Measurements from ENCODE around the gene C17orf114.
A peak's percentile ranks its signal among the peaks of the same experiment; 100 is the strongest.

Gene C17orf114

DNA sequence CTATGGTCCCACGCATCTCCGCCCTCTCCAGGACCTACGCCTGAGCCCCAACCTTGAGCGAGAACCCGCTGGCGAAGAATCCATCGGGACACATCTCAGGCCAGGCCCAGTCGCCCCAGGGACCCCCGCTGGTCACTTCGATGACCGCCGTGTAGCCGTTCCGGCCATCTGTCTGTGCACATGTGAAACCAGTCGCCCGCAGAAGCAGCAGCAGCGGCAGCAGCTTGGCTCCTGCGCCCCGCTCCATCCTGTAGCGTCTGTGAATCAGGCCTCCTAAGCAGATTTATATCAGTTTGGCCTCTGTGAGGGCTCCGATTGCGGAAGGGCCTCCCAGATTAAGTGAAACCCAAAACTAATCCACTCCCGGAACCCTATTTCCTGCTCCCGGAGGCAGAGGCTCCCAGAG, 16.0 kb downstream of the C17orf114 start, which contains the start of gene VMO1:
Gene VMO1, minus strand, starts transcription at position 259 of the 406 bp plus-strand sequence. Its CDS starts 12 bp downstream, at position 247.
- DNase-seq = peak; percentile 60

DNA sequence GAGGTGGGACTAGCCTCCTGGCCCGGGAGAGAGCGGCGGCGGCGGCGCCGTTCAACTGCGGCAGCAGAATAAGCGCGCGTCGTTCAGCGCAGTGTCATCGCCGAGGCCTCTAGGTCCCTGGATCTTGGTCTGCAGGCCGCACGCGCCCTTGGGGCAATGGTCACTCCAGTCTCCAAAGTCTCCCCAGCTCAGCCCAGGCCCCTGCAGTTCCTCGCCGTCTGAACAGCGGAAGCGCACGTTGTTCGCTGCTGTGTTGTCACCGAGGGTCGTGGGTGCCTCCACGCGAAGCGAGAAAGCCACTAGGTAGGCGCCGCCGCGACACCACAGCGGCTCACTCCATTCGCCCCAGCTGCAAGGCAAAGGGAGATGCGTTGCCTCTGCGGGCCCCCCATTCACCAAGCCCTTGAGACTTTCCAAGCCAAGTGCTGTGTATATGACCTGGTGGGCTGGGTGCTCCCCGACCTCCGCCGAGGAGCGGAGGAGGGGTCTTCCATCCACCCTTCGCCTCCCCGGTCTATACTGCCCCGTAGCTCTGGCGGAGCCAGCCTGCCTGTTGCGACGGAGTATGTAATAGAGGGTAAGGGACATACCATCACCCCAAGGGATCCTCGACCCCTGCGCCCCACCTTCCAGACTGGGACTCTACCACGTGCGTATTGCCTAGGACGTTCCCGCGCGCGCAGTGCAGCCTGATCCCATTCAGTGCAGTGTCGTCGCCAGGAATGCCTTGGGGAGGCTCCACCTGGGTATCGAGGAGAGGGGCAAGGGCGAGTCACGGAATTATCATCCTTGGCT, 16.6 kb downstream of the C17orf114 start:
- DNase-seq = no peak

DNA sequence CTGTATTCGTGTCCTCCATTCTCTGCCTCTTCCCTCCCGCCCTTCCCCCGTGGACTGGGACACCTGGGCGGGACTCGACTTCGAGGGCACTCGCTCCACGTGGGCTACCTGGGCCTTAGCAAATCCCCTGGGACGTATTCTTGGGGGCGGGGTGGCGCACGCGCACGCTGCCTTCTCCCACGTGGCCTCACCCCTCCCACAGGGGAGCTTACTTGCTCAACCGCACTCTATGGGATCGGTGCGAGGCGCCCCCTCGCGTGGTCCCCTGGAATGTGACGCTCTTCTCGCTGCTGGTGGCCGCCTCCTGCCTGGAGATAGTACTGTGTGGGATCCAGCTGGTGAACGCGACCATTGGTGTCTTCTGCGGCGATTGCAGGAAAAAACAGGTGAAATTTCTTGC, 19.5 kb downstream of the C17orf114 start:
- DNase-seq = no peak

DNA sequence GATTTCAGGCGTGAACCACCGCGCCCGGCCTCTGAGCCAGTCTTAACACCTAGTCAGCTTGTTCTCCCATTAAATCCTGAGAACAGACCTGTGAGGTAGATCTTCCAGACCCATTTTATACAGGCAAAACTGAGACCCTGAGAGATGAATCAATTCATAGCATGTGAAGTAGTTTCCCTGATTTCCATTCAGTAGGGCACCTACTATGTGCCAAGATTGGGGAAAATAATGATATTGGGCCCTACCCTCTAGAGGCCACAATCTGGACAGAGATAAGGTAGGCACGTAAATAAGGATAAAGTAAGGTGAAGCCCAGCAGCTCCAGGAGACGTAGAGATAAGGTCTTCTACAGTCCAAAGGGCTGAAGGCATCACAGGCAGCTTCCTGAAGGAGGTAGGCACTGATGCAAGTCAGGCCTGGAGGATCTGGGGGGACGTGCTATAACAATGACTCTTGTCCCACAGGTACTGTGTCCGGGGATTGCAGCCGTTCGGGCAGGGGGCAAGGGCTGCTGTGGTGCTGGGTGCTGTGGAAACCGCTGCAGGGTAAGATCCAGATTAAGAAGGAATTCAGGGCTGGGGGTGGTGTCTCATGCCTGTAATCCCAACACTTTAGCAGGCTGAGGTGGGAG, 21.7 kb downstream of the C17orf114 start:
- DNase-seq = no peak

DNA sequence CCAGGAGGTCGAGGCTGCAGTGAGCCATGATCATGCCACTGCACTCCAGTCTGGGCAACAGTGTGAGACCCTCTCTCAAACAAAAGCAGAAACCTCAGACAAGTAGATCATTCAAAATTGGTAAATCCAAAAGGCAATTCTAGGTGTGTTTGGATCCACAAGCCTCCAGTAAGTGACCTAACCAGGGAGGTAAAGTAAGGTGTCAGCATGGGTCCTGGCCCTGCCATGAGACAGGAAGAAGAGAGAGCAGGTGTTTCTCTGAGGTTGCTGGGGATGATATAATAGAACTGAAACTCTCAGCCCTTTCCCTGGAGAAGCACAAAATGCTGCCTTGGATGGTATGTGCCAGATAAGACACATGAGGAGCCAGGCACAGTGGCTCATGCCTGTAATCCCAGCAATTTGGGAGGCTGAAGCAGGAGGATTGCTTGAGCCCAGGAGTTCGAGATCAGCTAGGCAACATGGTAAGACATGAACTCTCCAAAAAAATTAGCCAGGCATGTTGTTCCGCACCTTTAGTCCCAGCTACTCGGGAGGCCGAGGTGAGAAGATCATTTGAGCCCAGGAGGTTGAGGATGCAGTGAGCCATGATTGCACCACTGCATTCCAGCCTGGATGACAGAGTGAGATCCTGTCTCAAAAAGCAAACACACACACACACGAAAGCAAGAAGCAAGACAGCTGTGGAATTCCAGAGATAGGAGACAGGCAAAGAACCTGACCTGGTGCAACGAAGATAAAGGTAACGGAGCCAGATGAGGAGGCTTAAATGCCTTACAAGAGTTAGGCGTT, 24.0 kb downstream of the C17orf114 start:
- no peak for DNase-seq

DNA sequence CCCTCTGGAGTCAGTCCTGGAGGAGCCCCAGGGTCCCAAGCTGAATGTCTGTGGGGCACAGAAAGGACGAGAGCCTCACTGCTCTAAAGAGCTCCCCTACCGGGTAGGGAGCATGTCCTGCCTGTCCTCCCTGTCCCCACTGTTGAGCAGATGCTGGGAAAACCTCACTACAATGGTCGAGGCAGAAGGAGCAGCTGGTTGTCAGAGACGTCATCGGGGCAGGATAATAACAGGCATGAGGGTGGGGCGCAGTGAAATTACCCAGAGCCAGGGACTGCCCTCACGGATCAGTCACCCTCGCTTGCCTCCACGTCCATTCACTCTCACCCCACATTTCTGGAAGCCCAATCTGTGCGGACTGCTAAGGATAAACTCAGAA, 29.9 kb downstream of the C17orf114 start:
- DNase-seq = no peak

DNA sequence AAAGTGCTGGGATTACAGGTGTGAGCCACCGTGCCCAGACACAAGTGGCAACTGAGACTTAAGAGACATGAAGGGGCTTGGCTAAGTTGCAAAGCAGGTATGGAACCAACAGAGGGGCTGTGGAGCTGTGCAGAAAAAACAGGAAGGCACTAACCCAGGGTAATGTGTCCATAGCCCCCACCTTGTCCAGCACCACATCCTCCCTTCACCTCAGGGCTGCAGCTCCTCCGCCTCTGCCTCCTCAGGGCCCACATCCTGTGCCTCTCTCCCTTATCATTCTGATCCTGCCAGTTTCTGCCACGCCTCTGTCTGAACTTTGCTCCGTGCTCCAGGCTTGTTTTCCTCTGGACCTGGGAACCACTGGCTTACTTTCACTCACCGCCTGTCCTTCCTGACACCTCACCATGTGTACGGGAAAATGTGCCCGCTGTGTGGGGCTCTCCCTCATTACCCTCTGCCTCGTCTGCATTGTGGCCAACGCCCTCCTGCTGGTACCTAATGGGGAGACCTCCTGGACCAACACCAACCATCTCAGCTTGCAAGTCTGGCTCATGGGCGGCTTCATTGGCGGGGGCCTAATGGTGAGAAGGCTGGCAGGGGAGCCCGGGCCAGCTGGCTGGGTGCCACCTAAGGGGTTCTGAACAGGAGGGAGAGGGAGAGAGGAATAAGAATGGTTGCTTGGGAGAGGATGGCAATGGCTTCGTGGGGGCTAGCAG, 30.5 kb downstream of the C17orf114 start, which contains the start of gene TM4SF5:
Gene TM4SF5, plus strand, starts transcription at position 368 of the 716 bp plus-strand sequence. Its CDS starts 37 bp downstream, at position 405.
- no peak for DNase-seq

DNA sequence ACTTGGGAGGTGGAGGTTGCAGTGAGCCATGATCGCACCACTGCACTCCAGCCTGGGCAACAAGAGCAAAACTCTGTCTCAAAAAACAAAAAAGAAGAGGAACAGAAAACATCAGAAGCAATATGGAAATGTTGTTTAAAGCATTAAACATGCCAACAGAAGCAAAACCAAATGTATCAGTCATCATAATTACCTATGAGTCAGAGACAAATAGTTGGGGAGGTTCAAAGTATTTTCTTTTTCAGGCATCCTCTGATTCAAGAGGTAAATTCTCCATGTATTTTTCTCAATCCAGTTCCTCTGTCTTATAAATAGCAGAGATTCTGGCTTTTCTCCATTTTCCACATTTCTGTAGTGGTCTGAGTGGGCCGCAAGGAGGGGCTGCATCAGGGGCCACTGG, 32.5 kb downstream of the C17orf114 start:
- DNase-seq = peak; percentile 30

DNA sequence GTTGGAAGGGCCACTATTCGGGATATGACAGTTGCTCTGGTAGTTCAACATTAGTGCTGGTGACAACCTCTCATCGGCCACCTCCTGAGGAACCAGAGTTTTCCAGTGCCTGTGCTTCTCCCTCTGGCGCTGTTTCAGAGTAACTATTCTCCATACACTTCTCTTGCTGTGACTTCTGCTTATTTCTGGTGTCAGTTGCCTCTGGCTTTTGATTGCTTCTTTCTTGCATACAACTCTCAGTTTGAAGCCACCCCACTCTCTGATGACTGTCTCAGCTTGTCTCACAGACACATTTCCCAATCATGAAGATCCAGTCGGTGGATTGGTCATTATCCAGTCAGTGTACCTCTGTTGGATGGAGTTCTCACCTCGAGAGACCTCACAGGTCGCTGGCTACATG, 33.8 kb downstream of the C17orf114 start:
- DNase-seq = no peak

DNA sequence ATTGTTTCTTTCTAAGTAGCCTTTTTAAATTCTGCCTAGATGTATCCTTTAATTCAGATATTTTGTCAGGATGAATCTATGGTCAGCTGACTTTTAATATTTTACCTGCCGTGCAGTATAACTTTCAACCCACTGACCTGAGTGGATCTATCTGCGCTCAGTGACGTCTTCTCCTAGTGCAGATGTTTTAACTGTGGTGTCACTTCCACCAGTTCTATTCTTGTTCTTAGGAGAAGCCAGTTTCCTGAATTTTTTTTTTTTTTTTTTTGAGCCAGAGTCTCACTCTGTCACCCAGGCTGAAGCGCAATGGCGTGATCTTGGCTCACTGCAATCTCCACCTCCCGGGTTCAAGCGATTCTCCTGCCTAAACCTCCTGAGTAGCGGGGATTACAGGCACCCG, 35.4 kb downstream of the C17orf114 start:
- DNase-seq = no peak

DNA sequence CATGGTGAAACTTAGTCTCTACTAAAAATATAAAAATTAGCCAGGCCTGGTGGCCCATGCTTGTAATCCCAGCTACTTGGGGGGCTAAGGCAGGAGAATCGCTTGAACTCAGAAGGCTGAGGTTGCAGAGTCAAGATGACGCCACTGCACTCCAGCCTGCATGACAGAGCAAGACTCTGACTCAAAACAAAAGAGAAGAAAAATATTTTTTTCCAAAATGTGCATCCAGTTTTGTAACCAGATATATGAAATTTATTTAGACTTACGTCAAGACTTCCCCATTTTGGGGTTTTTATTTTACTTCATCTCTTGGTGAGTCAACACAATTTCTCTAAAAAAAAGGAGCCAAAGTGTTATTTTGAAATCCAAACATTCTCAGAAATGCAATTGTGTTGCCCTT, 35.9 kb downstream of the C17orf114 start:
- DNase-seq = no peak

DNA sequence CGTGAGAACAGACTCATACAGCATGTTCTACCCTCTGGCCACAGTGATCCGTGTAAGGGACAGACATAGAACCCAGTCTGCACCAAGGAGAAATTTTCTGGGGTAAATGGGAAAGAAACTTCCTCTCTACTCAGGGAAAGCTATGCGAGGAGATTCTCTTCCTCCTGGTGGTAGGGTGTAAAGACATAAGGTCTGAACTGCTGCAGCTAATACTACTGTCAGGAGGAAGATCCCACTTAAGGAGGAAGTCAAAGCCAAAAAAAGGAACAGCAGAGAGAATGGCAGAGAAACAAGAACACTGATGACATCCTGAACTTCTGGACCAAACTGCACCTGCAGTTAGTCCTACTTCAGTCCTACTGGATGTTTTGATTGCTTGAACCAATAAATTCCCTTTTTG, 37.5 kb downstream of the C17orf114 start:
- no peak for DNase-seq

DNA sequence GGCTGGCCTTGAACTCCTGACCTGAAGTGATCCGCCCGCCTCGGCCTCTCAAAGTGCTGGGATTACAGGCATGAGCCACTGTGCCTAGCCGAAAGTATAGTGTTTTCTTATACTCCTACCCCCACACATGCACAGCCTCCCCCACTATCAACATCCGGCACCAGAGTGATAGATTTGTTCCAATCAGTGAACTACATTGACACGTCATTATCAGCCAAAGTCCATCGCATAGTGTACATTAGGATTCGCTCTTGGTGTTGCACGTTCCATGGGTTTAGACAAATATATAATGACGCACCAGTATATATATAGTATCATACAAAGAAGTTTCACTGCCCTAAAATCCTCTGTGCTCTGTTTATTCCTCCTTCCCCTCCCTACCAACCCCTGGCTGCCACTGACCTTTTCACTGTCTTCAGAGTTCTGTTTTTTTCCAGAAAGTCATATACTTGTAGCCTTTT, 42.3 kb downstream of the C17orf114 start:
- DNase-seq = no peak

DNA sequence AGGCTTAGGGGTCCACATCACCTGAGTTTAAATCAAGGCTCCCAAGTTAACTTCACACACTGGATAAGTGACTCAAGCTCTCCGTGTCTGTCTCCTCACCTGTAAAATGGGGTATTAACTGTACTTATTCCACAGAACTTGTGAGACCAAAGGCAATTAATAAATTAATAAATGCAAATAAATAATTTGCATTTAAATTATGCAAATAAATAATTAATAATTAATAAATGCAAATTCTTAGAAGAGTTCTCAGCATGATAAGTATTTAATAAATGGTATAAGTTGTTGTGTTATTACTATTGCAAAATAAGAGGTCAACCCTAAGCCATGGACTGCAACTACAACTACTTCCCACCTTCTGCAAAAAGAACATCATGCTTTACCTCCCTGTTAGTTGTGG, 48.7 kb downstream of the C17orf114 start:
- no peak for DNase-seq

DNA sequence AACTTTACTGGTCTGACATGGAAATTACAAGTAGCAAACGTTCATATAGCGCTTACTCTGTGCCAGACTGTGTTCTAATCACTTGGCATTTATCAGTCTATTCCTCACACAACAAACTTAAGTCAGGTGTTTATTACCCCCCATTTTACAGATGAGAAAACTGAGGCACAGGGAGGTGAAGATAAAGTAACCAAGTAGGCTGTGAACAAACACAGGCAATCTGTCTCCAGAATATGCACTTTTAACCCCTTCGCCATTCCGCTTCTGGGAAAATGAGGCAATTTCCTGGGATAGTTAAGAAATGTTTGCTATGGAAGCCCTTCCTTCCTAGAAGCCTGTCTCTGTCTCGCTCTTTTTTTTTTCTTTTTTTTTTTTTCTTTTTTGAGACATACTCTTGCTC, 50.2 kb downstream of the C17orf114 start:
- no peak for DNase-seq
